GM18499 (cell line): ENCODE results near the gene BIRC6.

Source experiments
- ATAC-seq: cut with Tn5 transposase; IDR thresholded peaks from one replicate; pipeline ENCODE4 v1.9.1; 2021; ENCODE audit warnings: moderate number of reproducible peaks; ENCODE audit not compliant: insufficient read depth, unreplicated experiment

Gene BIRC6

GRCh38 chr2:32666704-32667103, 309.9 kb downstream of the BIRC6 start:
- ATAC-seq: no peak

- ATAC-seq: no peak
Measured at GRCh38 chr2:32668254-32668653, 311.4 kb downstream of the BIRC6 start.
